ENCODE data around the gene C3orf70.

DNA sequence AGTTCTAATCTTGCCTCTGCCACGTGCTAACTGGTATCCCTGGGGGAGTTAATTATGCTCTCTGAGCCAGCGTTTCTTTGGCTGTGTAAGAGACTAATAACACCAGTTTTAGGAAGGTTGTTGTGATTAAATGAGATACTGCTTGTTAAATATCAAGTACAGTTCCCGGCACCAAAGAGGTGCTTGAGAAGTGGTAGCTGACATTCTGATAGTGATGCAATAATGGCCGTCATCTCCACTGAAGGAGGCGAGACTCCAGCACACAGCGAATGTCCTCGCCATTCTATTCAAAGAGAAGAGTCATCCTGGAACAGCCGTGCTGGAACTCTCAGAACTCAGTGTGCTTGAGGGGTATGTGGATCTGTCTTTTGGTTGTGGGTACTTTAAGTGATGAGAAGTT, 9.8 kb upstream of the C3orf70 start:
- TF ChIP-seq CTCF (IDR thresholded peaks at IDR 0.05): no peak
- TF ChIP-seq POLR2A (IDR thresholded peaks at IDR 0.05): no peak

Measured in right lobe of liver (tissue), 4 donors.